Measurements from ENCODE around the gene STON2. TPM values are rescaled to one million over a fixed set of nuclear protein-coding genes. Genes with fewer than 3 reads are reported as not detected.

STON2 gene
- total RNA-seq, 4 donors from 2014 or later, result 10.5 to 37.4 (median 14.8) TPM

DNA sequence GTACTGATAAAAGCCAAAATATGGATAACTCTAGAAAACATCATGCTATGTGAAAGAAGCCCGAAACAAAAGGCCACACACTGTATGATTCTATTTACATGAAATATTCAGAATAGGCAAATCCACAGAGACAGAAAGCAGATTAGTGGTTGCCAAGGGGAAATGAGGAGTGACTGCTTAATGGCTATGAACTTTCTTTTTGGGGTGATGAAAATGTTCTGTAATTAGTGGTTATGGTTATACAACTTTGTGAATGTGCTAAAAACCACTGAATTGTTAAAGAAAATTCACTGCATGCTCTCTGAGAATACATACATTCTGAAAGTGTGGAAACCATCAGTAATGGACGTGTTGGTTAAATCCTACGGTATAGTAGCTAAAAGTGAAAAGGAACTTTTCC, 39.9 kb upstream of the STON2 start:
- TF ChIP-seq CTCF (IDR thresholded peaks at IDR 0.05; ENCODE audit: low read depth), result no peak

DNA sequence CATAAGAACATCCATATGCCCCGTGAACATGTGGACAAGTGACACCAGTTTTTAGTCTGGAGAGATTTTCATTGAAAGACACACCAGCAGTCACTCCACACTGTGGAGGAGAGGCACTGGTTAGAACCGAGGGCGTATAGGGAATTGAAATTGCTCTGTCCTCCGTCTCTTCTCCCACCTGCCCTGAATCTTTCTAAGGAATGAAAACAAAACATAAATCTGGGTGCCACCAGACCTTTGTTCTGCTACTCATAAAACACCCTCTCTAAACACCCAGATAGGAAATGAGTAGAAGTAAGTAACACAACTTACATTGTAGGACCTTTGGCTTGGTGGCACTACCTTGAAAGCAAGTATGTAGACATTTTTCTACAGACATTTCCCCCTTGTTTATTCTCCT, 37.1 kb upstream of the STON2 start:
- TF ChIP-seq CTCF (IDR thresholded peaks at IDR 0.05; ENCODE audit: low read depth), result no peak

DNA sequence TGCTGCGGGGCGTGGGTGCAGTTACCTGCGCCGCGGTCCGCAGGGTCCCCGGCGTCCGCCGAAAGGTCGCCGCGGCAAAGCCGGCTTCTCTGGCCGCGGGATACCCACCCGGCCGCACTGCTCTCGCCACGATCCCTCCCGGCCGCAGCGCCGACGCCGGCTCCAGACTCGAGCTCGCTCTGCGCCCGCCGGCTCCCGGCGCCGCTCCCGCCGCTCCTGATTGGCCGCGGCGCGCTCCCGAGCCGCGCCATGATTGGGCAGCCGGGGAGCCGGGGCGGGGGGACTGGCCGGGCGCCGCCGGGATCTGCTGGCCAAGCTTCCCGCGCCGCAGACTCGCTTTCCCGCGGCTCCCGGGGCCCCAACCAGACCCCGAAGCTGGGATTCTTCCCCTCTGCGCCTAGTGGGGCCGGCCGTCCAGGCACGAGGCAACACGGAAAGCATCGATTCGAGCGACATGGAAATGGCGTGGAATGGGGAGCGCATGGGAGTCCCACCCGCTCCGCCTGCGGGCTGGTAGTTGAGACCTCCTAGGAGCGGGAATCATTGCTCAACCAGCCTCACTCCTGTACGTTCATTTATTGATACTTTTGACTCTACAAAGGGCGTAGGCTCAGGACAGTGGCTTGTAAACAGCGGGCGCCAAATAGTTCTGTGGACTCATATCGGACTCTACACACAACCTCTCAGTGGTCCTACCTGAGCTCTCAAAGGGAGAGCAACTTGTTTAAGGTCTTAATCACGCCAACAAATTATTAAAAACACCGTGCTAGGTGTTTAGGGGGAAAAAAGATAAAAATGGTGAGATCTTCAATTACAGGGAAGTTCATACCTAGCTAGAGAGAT, 36.4 kb upstream of the STON2 start:
- TF ChIP-seq CTCF (IDR thresholded peaks at IDR 0.05; ENCODE audit: low read depth), result no peak

DNA sequence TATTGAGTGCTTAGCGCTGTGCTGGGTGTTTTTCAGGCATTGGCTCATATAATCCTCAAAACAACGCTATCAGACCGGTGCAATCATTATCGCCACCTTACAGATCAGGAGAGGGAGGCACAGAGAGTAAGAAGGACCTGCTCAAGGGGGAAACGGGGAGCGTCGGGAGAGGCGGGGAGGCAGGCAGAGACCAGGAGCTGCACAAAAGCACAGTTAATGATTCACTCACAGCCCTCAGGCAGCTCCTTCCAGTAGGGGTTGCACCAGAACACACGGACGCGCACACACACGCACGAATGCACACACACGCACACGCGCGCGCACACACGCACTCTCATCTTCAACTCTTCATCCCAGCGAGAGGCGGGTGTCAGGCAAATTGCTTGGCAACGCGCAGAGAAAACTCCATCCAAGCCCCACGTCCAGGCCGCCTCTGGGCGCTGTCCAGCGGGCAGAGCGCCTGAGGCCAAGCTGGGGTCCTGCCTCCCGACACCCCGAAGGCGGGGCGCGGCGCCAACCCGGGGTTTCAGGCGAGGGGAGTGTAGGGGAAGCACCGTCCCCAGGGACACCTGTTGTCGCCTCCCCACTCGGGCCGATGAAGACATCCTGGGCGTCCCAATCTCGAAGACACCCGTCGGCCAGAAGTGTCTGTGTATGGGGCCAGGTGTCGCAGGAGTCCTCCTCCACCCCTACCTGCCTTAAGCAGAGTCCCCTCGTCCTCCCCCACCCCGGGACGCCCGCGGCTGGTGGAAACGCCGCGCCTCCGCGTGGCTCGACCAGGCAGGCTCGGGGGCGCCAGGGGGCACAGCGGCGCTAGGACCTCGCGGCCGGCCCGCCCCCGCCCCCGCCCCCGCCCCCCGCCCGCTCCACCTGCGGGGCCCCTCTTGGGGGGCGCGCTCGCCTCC, 35.5 kb upstream of the STON2 start:
- no peak for TF ChIP-seq CTCF (IDR thresholded peaks at IDR 0.05; ENCODE audit: low read depth)

GRCh38 chr14:81435048-81435390, 34.9 kb upstream of the STON2 start:
- TF ChIP-seq CTCF (IDR thresholded peaks at IDR 0.05; ENCODE audit: low read depth), result no peak

GRCh38 chr14:81434230-81434629, 34.1 kb upstream of the STON2 start:
- no peak for TF ChIP-seq CTCF (IDR thresholded peaks at IDR 0.05; ENCODE audit: low read depth)

DNA sequence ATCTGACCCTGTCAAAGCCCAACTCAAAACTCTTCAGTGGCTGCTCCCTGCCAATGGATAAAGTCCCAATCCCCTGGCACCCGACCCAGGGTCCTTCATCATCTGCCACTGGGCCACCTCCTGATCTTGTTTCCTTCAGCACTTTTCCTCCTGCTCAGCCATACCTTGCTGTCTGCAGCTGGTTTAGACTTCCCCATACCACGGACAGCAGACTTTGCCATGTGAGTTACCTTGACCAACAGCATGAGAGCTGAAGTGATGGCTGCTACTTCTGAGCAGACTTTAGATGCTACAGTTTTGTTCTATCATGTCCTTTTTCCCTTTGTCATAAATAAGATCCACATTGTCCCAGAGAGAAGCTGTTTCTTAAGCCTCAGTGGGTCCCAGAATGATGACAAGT, 33.3 kb upstream of the STON2 start:
- no peak for TF ChIP-seq CTCF (IDR thresholded peaks at IDR 0.05; ENCODE audit: low read depth)

Measured in subcutaneous adipose tissue (tissue), 4 donors.